Kidney tubule cell (primary cell): Measurements from ENCODE around the gene TRPV5.

Experiments
- DNase-seq: peaks from one replicate; pipeline ENCODE4 v3.0.0-alpha.2; 2018; ENCODE audit warnings: low spot score

TRPV5 gene

GRCh38 chr7:142870566-142871259 is 62.8 kb downstream of the TRPV5 start:
- no peak for DNase-seq

GRCh38 chr7:142870147-142870559 is 63.4 kb downstream of the TRPV5 start:
- DNase-seq = no peak

GRCh38 chr7:142869434-142869833 is 64.1 kb downstream of the TRPV5 start:
- DNase-seq = no peak

- no peak for DNase-seq
Observed at GRCh38 chr7:142868986-142869415, 64.5 kb downstream of the TRPV5 start.

- DNase-seq = no peak
Observed at GRCh38 chr7:142868188-142868985, 65.2 kb downstream of the TRPV5 start.

- no peak for DNase-seq
Observed at GRCh38 chr7:142867398-142868187, 66.0 kb downstream of the TRPV5 start.

- no peak for DNase-seq
Observed at GRCh38 chr7:142867097-142867378, 66.5 kb downstream of the TRPV5 start.

- peak; percentile 46 for DNase-seq
Observed at GRCh38 chr7:142866361-142867096, 67.0 kb downstream of the TRPV5 start.

- DNase-seq = no peak
Observed at GRCh38 chr7:142865766-142866165, 67.8 kb downstream of the TRPV5 start.

- no peak for DNase-seq
Observed at GRCh38 chr7:142864980-142865747, 68.4 kb downstream of the TRPV5 start.

- no peak for DNase-seq
Observed at GRCh38 chr7:142863891-142864685, 69.5 kb downstream of the TRPV5 start.

- no peak for DNase-seq
Observed at GRCh38 chr7:142862786-142863400, 70.7 kb downstream of the TRPV5 start.

- DNase-seq = no peak
Observed at GRCh38 chr7:142862351-142862750, 71.2 kb downstream of the TRPV5 start.

GRCh38 chr7:142860968-142861367 is 72.6 kb downstream of the TRPV5 start:
- DNase-seq = no peak

- DNase-seq = peak; percentile 14
Observed at GRCh38 chr7:142859829-142860228, 73.7 kb downstream of the TRPV5 start.

- DNase-seq = no peak
Observed at GRCh38 chr7:142859411-142859810, 74.1 kb downstream of the TRPV5 start.
